Measurements from ENCODE around the gene ZNF536. TPM values are rescaled to one million over a fixed set of nuclear protein-coding genes. Genes with fewer than 3 reads are reported as not detected.

ZNF536 gene
- total RNA-seq, 1 experiment from 2014 or later = not detected

- no peak for DNase-seq (ENCODE audit: low spot score)
These were observed 234.2 kb downstream of the ZNF536 start for GRCh38 chr19:30606114-30607050.

All from A172 (cell line).